CD4-positive, alpha-beta T cell (primary cell): Measurements from ENCODE around the gene SLC5A5. TPM values are rescaled to one million over a fixed set of nuclear protein-coding genes. Genes with fewer than 3 reads are reported as not detected.
"Not testable (repeated sequence)": the region's sequence is repeated elsewhere in the genome, so short reads cannot be mapped to it uniquely, and the experiment has no call there.

Experiments used
- ATAC-seq: fragments of 200-7000 bp; cut with Tn5 transposase; one replicate; pipeline ENCODE4 v1.10.0; 2022; ENCODE audit warnings: mild to moderate bottlenecking; ENCODE audit not compliant: poor library complexity
- CTCF ChIA-PET: fragments of 350-600 bp; sonication (Branson Sonifier 250); formaldehyde crosslinking; loops from one replicate; lab custom pipeline; 2021; ENCODE audit warnings: antibody characterized with exemption, inconsistent platforms; lab: Charles Lee
- POLR2A ChIA-PET: fragments of 350-600 bp; sonication (Branson Sonifier 250); formaldehyde crosslinking; loops from one replicate; lab custom pipeline; 2021; ENCODE audit warnings: antibody characterized with exemption, inconsistent platforms; lab: Charles Lee
- DNase-seq, 14 experiments: peaks; one replicate each; pipeline ENCODE4 v3.0.0-alpha.2; 2013 to 2020; ENCODE audit warnings: mixed read lengths in 2 of 14
- H3K27ac ChIP-seq, 2 donors: one replicate each; pipeline versions ENCODE4 v1.5.1 to v1.7.0; 2013; ENCODE audit warnings: low read length in 2 of 2, low read depth in 1 of 2, mild to moderate bottlenecking in 1 of 2
- H3K27me3 ChIP-seq, 2 experiments: 1 replicate in 1 of 2; 2 replicates in 1 of 2; pipeline versions ENCODE4 v1.6.1 to v1.7.0; 2013; ENCODE audit warnings: low read length in 2 of 2, control low read depth in 1 of 2, mild to moderate bottlenecking in 1 of 2, moderate library complexity in 1 of 2; ENCODE audit not compliant: insufficient read depth in 2 of 2, control insufficient read depth in 1 of 2
- H3K36me3 ChIP-seq: one replicate; pipeline ENCODE4 v1.6.1; 2013; ENCODE audit warnings: low read length, control low read depth; ENCODE audit not compliant: insufficient read depth
- H3K4me1 ChIP-seq: one replicate; pipeline ENCODE4 v1.6.1; 2013; ENCODE audit warnings: low read length, control low read depth; ENCODE audit not compliant: insufficient read depth
- H3K4me3 ChIP-seq: one replicate; pipeline ENCODE4 v1.5.1; 2013; ENCODE audit warnings: mild to moderate bottlenecking, low read length, moderate library complexity
- H3K9me3 ChIP-seq, 2 experiments: 1 replicate in 1 of 2; 2 replicates in 1 of 2; pipeline versions ENCODE4 v1.6.1 to v1.7.0; 2013; ENCODE audit warnings: low read length in 2 of 2, mild to moderate bottlenecking in 2 of 2, control low read depth in 1 of 2, moderate library complexity in 1 of 2; ENCODE audit not compliant: control insufficient read depth in 1 of 2, insufficient read depth in 1 of 2
- H3K27ac Mint-ChIP-seq: one replicate; pipeline ENCODE4 v1.8.0; 2020; ENCODE audit warnings: mixed read lengths
- H3K27me3 Mint-ChIP-seq: one replicate; pipeline ENCODE4 v1.8.0; 2021; ENCODE audit warnings: mixed read lengths
- H3K36me3 Mint-ChIP-seq: one replicate; pipeline ENCODE4 v1.8.0; 2021; ENCODE audit warnings: low read depth, mixed read lengths
- H3K4me1 Mint-ChIP-seq: one replicate; pipeline ENCODE4 v1.8.0; 2021; ENCODE audit warnings: low read depth, mixed read lengths
- H3K4me3 Mint-ChIP-seq: one replicate; pipeline ENCODE4 v1.8.0; 2020; ENCODE audit warnings: mild to moderate bottlenecking, mixed read lengths
- H3K9me3 Mint-ChIP-seq: one replicate; pipeline ENCODE4 v1.8.0; 2020; ENCODE audit warnings: mixed read lengths
- CTCF ChIP-seq: fragments of 200-600 bp; IDR thresholded peaks from one replicate; pipeline ENCODE4 v1.8.0; 2022; ENCODE audit warnings: antibody characterized with exemption, mild to moderate bottlenecking
- intact Hi-C, 2 experiments: fragments of 100-400 bp; cut with DNase I in 1 of 2; cut with micrococcal nuclease in 1 of 2; formaldehyde crosslinking; loops; one replicate each; pipeline versions ENCODE4 v1.15.1 to v1.9.0; 2023 to 2025; cut with DNase I, micrococcal nuclease
- total RNA-seq, 174 experiments: library from RNA in 2 of 174; stranded (reverse) in 2 of 174; gene quantifications; one replicate each; pipeline ENCODE4 v1.2.3 and lab custom pipeline; 2021 to 2026

SLC5A5 gene
- total RNA-seq, 2 experiments from 2014 or later = 1.6 TPM

- intact Hi-C loops = loop anchor here in 1 of 2 experiments (10.0 kb wide), 1 partner anchor 351 kb away; no protein-coding TSS in a partner anchor
Observed at GRCh38 chr19:17883627-17884410, 12.1 kb downstream of the SLC5A5 start.

DNA sequence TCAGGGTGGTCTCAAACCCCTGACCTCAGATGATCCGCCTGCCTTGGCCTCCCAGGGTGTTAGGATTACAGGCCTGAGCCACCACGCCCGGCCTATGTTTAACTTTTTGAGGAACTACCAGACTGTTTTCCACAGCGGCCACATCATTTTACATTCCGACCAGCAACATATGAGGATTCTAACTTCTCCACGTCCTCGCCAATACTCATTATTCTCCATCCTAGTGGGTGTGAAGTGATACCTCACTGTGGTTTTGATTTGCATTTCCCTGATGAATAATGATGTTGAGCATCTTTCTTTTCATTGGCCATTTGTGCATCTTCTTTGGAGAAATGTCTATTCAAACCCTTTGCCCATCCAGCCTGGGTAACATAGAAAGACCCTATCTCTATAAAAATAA, 14.8 kb downstream of the SLC5A5 start:
- peaks cover 9% of the 10 kb centered on the region for H3K36me3 Mint-ChIP-seq
- no peak overlapping the region for H3K4me3 Mint-ChIP-seq
- Histone ChIP-seq H3K9me3 (no peaks in the 10 kb centered on the region), H3K36me3 (no peaks in the 10 kb centered on the region), H3K4me1 (no peaks in the 10 kb centered on the region), H3K27me3 (no peaks in the 10 kb centered on the region), H3K27ac (no peak overlapping the region), H3K4me3 (no peak overlapping the region)
- CTCF ChIA-PET = interaction anchor here (0.7 to 1.0 kb wide), 2 partner anchors 27 to 82 kb away, joined by 3 read pairs; partner anchors contain the start of gene RPL18A
- DNase-seq (no peak), ATAC-seq (no peak)
- POLR2A ChIA-PET = no interaction called here
- H3K9me3 Mint-ChIP-seq = no peaks in the 10 kb centered on the region
- intact Hi-C loops = loop anchor here in 1 of 2 experiments (10.0 kb wide), 1 partner anchor 348 kb away; no protein-coding TSS in a partner anchor
- no peak for TF ChIP-seq CTCF
- no peaks in the 10 kb centered on the region for H3K4me1 Mint-ChIP-seq
- H3K27ac Mint-ChIP-seq = no peak overlapping the region
- no peaks in the 10 kb centered on the region for H3K27me3 Mint-ChIP-seq

More at GRCh38 chr19:17883627-17884410, 12.1 kb downstream of the SLC5A5 start:
- TF ChIP-seq CTCF = no peak
- ChIA-PET POLR2A (no interaction called here), CTCF (no interaction called here)
- DNase-seq = no peak
- Histone ChIP-seq H3K4me1 (no peaks in the 10 kb centered on the region), H3K27me3 (no peaks in the 10 kb centered on the region), H3K27ac (no peak overlapping the region), H3K9me3 (no peaks in the 10 kb centered on the region), H3K36me3 (no peaks in the 10 kb centered on the region), H3K4me3 (no peak overlapping the region)
- no peak overlapping the region for H3K4me3 Mint-ChIP-seq
- no peaks in the 10 kb centered on the region for H3K9me3 Mint-ChIP-seq
- H3K27ac Mint-ChIP-seq = no peak overlapping the region
- H3K36me3 Mint-ChIP-seq = no peaks in the 10 kb centered on the region
- H3K27me3 Mint-ChIP-seq = no peaks in the 10 kb centered on the region
- no peaks in the 10 kb centered on the region for H3K4me1 Mint-ChIP-seq
- ATAC-seq = no peak

DNA sequence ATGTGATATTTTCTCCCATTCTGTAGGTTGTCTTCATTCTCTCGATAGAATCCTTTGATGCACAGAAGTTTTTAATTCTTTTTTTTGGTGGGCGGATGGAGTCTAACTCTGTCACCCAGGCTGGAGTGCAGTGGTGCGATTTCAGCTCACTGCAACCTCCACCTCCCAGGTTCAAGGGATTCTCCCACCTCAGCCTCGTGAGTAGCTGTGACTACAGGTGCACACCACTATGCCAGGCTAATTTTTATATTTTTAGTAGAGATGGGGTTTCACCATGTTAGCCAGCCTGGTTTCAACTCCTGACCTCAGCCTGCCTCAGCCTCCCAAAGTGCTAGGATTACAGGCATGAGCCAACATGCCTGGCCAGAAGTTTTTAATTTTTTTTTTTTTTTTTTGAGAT, 15.5 kb downstream of the SLC5A5 start:
- H3K27ac Mint-ChIP-seq, ATAC-seq, POLR2A ChIA-PET, H3K27me3 Mint-ChIP-seq, H3K4me1 Mint-ChIP-seq, H3K4me3 ChIP-seq, H3K9me3 Mint-ChIP-seq, H3K9me3 ChIP-seq, H3K36me3 ChIP-seq, H3K4me3 Mint-ChIP-seq, H3K36me3 Mint-ChIP-seq, H3K4me1 ChIP-seq, DNase-seq, H3K27ac ChIP-seq, H3K27me3 ChIP-seq: not testable (repeated sequence)
- CTCF ChIA-PET = interaction anchor here (0.6 to 1.0 kb wide), 3 partner anchors 27 to 1573 kb away, joined by 3 read pairs; partner anchors contain the start of gene RPL18A
- intact Hi-C loops = loop anchor here in 1 of 2 experiments (10.0 kb wide), 1 partner anchor 348 kb away; no protein-coding TSS in a partner anchor
